IPS-15b (cell line): Measurements from ENCODE around the gene CDKAL1.
"Not testable (repeated sequence)": the region's sequence is repeated elsewhere in the genome, so short reads cannot be mapped to it uniquely, and the experiment has no call there.

Source experiments
- H3K27me3 ChIP-seq: one replicate; pipeline ENCODE4 v1.6.1; 2013; ENCODE audit warnings: low read length; ENCODE audit not compliant: control insufficient read depth, insufficient read depth
- H3K36me3 ChIP-seq: one replicate; pipeline ENCODE4 v1.6.1; 2013; ENCODE audit warnings: low read length; ENCODE audit not compliant: control insufficient read depth, insufficient read depth
- H3K4me1 ChIP-seq: one replicate; pipeline ENCODE4 v1.6.1; 2013; ENCODE audit warnings: mild to moderate bottlenecking, low read length; ENCODE audit not compliant: control insufficient read depth, insufficient read depth
- H3K4me3 ChIP-seq: one replicate; pipeline ENCODE4 v1.5.1; 2013; ENCODE audit warnings: low read depth, low read length
- H3K9ac ChIP-seq: one replicate; pipeline ENCODE4 v1.6.1; 2013; ENCODE audit warnings: low read depth, mild to moderate bottlenecking, low read length
- H3K9me3 ChIP-seq: one replicate; pipeline ENCODE4 v1.6.1; 2013; ENCODE audit warnings: mild to moderate bottlenecking, low read length; ENCODE audit not compliant: control insufficient read depth, insufficient read depth

Gene CDKAL1

GRCh38 chr6:20604159-20604558 is 69.9 kb downstream of the CDKAL1 start:
- H3K4me1 ChIP-seq: peaks cover 5% of the 10 kb centered on the region
- no peak overlapping the region for H3K9ac ChIP-seq
- H3K9me3 ChIP-seq: no peaks in the 10 kb centered on the region
- H3K36me3 ChIP-seq: no peaks in the 10 kb centered on the region
- no peaks in the 10 kb centered on the region for H3K27me3 ChIP-seq
- no peak overlapping the region for H3K4me3 ChIP-seq

DNA sequence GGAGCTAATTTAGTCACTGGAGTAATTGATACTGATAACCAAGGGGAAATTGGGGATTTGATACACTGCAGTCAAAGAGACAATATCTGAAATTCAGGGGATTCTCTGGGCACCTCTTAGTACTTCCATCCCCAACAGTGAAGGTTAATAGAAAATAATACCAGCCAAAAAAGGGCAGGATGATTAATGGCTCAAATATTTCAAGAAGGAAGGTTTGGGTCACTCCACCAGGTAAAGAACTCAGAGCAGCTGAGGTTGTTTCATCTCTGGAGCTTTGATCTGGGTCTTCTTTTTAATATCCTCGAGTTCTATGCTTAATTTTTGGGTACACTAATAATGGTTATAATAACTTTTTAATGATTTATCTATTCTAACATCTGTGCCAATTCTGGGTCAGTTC is 70.8 kb downstream of the CDKAL1 start:
- peaks cover 5% of the 10 kb centered on the region for H3K4me1 ChIP-seq
- H3K36me3 ChIP-seq: no peaks in the 10 kb centered on the region
- H3K9ac ChIP-seq: no peak overlapping the region
- H3K27me3 ChIP-seq: no peaks in the 10 kb centered on the region
- H3K9me3 ChIP-seq: no peaks in the 10 kb centered on the region
- no peak overlapping the region for H3K4me3 ChIP-seq

DNA sequence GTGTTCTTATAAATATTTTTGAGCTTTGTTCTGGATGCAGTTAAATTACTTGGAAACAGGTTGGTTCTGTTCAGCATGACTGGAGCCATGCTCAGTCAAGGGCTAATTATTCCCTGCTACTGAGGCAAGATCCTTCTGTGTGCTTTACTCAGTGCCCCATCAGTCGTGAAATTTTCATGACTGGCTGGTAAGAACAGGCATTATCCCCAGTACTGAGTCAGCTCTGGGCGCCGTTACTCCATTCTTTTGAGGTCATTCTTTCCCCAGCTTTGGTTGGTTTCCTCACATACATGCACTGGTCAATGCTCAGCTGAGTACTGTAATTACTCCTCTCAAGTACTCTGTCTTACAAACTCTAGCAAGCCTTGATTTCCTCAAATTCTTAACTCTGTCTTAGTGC is 71.3 kb downstream of the CDKAL1 start:
- no peaks in the 10 kb centered on the region for H3K27me3 ChIP-seq
- no peak overlapping the region for H3K4me3 ChIP-seq
- no peak overlapping the region for H3K9ac ChIP-seq
- H3K9me3 ChIP-seq: no peaks in the 10 kb centered on the region
- H3K4me1 ChIP-seq: peaks cover 5% of the 10 kb centered on the region
- H3K36me3 ChIP-seq: no peaks in the 10 kb centered on the region

DNA sequence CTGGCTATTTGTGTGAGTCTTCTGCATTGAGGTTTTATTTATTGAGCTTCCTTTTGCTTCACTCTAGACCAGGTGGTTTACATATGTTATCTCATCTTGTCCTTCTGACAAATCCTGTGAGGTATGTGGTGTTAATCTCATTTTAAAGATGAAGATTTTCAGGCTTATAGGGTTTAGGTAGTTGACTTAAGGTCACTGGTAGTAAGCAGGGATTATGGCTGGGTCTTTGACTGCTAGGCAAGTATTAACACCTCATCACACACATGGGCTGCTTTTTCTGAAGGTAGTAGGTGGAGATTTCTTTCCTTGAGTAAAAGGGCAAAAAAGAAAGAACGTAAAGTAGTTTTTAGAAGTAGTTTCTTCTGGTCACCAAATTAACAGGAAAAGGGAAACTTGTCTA is 72.6 kb downstream of the CDKAL1 start:
- no peaks in the 10 kb centered on the region for H3K9me3 ChIP-seq

GRCh38 chr6:20608356-20608755 is 74.1 kb downstream of the CDKAL1 start:
- no peaks in the 10 kb centered on the region for H3K36me3 ChIP-seq
- H3K9me3 ChIP-seq: no peaks in the 10 kb centered on the region
- H3K4me3 ChIP-seq: no peak overlapping the region
- H3K9ac ChIP-seq: no peak overlapping the region
- no peaks in the 10 kb centered on the region for H3K27me3 ChIP-seq
- H3K4me1 ChIP-seq: peaks cover 5% of the 10 kb centered on the region

More for the DNA sequence above, 72.6 kb downstream of the CDKAL1 start:
- H3K36me3 ChIP-seq: no peaks in the 10 kb centered on the region
- no peak overlapping the region for H3K9ac ChIP-seq
- H3K4me1 ChIP-seq: peaks cover 5% of the 10 kb centered on the region
- no peak overlapping the region for H3K4me3 ChIP-seq
- H3K27me3 ChIP-seq: no peaks in the 10 kb centered on the region

DNA sequence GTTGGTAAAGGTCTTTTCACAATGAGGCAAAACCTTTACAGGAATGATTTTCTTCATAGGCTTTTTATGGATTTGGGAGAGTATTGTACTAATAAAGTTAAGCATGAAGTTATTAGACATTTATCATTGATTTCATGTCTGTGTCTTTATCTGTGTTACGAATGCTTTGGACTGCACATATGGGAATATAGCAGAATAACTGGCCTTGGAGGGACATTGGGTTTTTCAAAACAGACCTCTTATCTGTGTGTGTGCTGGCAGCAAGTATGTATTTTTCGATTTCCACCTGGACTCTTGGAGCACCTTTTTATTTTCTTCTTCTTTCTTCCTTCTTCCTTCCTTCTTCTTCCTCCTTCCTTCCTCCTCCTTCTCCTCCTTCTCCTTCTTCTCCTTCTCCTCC is 74.6 kb downstream of the CDKAL1 start:
- H3K9ac ChIP-seq: no peak overlapping the region
- no peaks in the 10 kb centered on the region for H3K27me3 ChIP-seq
- no peak overlapping the region for H3K4me3 ChIP-seq
- no peaks in the 10 kb centered on the region for H3K9me3 ChIP-seq
- peaks cover 5% of the 10 kb centered on the region for H3K4me1 ChIP-seq
- H3K36me3 ChIP-seq: no peaks in the 10 kb centered on the region

DNA sequence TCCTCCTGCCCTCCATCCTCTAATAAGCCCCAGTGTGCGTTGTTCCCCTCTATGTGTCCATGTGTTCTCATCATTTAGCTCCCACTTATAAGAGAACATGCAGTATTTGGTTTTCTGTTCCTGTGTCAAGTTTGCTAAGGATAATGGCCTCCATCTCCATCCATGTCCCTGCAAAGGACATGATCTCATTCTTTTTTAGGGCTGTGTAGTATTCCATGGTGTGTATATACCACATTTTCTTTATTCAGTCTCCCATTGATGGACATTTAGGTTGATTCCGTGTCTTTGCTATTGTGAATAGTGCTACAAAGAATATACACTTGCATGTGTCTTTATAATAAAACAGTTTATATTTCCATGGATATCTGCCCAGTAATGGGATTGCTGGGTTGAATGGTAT is 75.7 kb downstream of the CDKAL1 start:
- not testable (repeated sequence) for H3K9ac ChIP-seq, H3K4me3 ChIP-seq, H3K9me3 ChIP-seq, H3K4me1 ChIP-seq, H3K27me3 ChIP-seq, H3K36me3 ChIP-seq

- H3K4me1 ChIP-seq: peaks cover 5% of the 10 kb centered on the region
- H3K27me3 ChIP-seq: no peaks in the 10 kb centered on the region
- no peak overlapping the region for H3K4me3 ChIP-seq
- no peaks in the 10 kb centered on the region for H3K9me3 ChIP-seq
- H3K9ac ChIP-seq: no peak overlapping the region
- no peaks in the 10 kb centered on the region for H3K36me3 ChIP-seq
These were observed 76.5 kb downstream of the CDKAL1 start for GRCh38 chr6:20610636-20611370.

GRCh38 chr6:20617537-20617936 is 83.3 kb downstream of the CDKAL1 start:
- not testable (repeated sequence) for H3K9me3 ChIP-seq, H3K4me3 ChIP-seq, H3K4me1 ChIP-seq, H3K9ac ChIP-seq, H3K36me3 ChIP-seq, H3K27me3 ChIP-seq

DNA sequence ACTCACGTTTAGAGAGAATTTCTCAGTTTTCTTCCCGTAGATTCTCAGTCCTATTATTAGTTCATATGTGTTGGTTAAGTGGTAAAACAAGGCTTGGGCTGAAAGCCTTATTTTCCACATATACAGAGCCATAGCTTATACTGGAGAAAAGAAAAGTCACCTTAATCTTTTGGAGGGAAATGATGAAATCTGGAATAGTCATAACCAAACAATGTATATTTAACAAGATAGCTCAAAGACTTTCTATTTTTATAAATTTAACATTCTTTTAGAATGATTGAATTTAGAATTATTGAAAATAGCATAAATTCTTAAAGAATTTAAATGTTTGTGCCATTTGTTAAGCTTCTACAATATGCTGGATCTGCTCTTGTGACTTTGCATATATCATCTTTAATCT is 85.8 kb downstream of the CDKAL1 start:
- Histone ChIP-seq H3K4me1 (no peaks in the 10 kb centered on the region), H3K9me3 (no peaks in the 10 kb centered on the region), H3K9ac (no peak overlapping the region), H3K27me3 (no peaks in the 10 kb centered on the region), H3K36me3 (no peaks in the 10 kb centered on the region), H3K4me3 (no peak overlapping the region)

DNA sequence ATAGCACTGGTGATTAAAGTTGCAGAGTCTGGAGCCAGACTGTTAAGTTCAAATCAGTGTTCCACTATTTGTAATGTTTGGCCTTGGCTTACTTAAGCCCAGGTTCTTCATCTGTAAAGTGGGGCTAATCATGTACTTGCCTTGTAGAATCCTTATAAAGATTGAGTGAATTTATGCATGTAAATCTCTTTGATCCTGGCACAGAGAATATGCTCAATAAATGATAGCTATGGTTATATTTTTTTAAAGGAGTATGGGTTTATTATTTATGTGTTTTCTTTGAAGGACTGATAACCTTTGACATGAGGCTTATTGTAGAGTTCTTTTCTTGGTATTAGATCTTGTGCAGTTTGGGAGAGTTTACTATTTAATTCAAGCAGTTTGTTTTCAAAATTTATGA is 89.5 kb downstream of the CDKAL1 start:
- Histone ChIP-seq H3K36me3 (no peaks in the 10 kb centered on the region), H3K9me3 (no peaks in the 10 kb centered on the region), H3K4me3 (no peak overlapping the region), H3K4me1 (peaks cover 3% of the 10 kb centered on the region), H3K27me3 (no peaks in the 10 kb centered on the region), H3K9ac (no peak overlapping the region)

DNA sequence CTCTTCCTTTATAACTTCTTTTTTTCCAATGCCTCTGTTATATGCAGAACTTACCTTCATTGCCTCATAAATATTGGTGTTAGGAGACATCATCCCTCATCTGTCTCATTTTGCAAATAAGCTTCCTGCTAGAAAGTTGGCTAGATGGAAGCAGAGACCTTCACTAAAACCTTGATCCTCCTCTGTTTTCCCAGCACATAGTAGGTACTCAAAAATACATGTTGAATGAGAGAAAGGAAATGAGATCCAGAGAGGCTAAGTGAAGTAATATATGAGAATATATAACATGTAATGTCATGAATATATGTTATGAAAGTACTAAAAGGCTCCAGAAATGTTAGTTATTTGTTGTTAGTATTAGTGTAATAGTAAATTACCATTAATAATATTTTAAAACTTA is 91.9 kb downstream of the CDKAL1 start:
- Histone ChIP-seq H3K9me3 (no peaks in the 10 kb centered on the region), H3K4me3 (no peak overlapping the region), H3K36me3 (no peaks in the 10 kb centered on the region), H3K27me3 (no peaks in the 10 kb centered on the region), H3K9ac (no peak overlapping the region), H3K4me1 (peaks cover 19% of the 10 kb centered on the region)
